IPS-NIHi11 (cell line): Measurements from ENCODE around the gene PDGFD.

Source experiments
- DNase-seq: peaks from one replicate; pipeline ENCODE4 v3.0.0; 2012; ENCODE audit warnings: mixed read lengths, low spot score

The PDGFD gene

GRCh38 chr11:103920449-103920848, 243.5 kb downstream of the PDGFD start:
- DNase-seq, result no peak

DNA sequence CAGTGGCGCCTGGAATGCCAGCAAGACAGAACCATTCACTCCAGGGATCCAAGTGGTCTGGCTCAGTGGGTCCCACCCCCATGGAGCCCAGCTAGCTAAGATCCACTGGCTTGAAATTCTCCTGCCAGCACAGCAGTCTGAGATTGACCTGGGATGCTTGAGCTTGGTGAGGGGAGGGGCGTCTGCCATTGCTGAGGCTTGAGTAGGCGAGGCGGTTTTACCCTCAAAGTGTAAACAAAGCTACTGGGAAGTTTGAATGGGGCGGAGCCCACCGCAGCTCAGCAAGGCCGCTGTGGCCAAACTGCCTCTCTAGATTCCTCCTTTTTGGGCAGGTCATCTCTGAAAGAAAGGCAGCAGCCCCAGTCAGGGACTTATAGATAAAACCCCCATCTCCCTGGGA, 253.2 kb downstream of the PDGFD start:
- no peak for DNase-seq

GRCh38 chr11:103907548-103908455, 256.1 kb downstream of the PDGFD start:
- no peak for DNase-seq

- no peak for DNase-seq
Observed at GRCh38 chr11:103907136-103907535, 256.8 kb downstream of the PDGFD start.

GRCh38 chr11:103906291-103906867, 257.6 kb downstream of the PDGFD start:
- DNase-seq, result no peak

DNA sequence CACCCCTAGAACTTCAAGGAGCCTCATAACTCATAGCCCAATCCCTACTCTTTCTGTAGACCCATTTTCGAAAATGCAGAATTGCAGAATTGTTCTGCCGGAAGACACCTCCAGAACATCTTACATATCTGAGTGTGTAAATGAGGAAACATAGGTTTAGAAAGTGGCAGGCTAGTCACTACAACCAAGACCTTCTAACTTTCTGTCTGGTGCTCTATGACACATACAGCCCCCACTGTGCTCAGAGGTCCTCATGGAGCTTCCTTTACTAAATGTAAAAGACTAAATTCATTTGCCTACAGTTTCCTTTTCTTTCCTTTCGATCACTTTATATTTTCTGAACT, 259.7 kb downstream of the PDGFD start:
- DNase-seq, result no peak

- no peak for DNase-seq
Observed at GRCh38 chr11:103903621-103904323, 260.2 kb downstream of the PDGFD start.

DNA sequence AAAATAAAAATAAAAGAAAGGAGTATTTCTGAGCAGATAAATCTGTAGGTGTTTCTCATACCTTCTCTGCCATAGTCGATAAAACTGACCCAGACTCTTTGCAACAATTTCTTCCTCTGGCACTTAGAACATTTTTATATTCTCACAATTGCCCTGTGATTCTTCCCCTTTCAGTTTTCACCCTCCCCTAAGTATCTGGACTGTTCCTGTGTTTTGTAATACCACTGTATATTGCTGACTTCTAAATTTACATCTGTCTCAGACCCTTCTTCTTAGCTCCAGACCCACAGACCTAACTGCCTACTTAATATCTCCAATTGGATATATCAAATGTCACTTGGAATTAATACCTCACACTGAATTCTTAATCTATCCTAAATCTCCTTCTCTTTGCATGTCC, 261.0 kb downstream of the PDGFD start:
- no peak for DNase-seq

DNA sequence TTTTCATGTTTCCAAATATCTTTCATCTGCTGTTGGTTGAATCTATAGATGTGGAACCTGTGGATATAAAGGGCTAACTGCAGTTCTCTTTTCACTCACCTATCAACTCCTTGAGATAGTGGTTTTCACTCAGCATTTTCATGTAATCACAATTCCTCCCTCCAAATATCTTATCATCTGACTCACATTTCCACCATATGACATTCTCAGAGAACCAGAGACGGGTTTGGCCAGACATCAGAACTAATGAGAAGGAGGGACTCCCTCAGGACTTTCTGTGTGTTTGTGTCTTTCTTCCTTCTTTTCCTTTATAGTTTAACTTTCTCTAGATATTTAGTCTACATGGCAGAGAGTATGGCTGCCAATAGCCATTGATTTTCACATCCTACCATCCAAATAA, 262.3 kb downstream of the PDGFD start:
- DNase-seq, result no peak

GRCh38 chr11:103898577-103899336, 265.2 kb downstream of the PDGFD start:
- DNase-seq, result no peak

DNA sequence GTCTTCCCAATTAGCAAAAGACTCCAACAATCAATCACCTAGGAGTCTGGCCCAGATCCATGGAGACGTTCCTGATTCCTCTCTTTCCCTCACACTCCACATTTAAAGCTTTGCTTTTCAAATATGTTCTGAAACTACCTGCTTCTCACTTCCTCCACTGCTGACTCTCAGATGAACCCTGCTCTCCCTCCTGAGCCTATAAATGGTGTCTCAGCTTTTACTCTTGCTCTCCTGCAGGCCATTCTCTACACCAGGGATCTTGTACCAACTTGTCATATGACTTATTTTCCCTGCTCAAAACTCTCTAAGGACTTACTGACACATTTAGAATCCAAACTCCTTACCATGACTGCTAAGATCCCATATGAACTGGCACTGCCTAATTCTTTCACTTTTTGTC, 265.9 kb downstream of the PDGFD start:
- no peak for DNase-seq

DNA sequence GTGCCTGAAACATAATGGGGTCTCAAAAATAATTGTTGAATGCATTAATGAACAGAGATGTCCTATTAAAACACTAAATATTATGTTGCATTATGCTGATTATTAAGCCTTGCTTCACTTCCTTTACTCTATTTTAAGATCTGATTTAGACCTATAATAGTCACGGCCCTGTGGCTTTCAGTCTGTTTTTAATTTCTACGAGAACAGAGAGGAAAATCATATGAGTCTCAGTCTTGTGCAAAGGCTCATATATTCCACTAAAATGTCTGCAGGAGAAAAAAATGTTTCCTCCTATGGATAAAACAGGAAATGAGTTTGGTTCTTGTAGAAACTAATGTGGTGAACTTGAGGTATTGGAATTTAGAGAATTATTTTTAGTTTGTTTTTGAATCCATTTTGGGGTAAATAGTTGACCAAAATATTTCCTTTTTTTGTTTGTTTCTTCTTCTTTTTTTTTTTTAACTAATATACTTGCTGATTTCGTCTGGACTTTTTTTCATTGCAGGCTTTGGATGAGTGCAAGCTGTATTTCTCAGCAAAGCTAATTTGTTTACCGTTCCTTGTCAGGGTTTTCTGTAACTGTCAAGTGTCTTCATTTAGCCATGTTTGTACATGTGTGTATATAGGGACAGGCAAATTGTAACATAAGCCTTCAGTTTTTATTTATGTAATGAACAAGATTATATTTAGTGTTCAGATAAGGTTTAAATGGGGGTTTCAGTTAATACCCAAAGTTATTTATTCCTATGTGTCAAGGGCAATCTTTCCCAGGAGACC, 266.6 kb downstream of the PDGFD start:
- no peak for DNase-seq

DNA sequence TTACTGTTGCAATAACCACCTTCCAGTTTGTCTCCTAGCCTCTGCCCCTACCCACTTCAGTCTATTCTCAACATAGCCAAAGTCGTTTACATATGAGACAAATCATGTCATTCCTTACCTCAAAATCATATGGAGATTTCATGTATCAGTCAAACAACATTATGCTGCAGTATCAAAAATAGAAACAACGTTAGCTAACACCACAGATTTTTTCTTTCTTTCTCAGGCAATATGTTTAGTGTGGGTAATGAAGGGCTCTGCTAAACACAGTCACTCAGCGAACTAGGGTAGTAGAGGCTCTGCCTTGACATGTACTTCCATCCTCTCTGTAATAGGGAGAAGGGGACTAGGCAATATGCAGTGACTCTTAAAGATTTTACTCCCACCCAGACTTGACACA, 268.8 kb downstream of the PDGFD start:
- DNase-seq, result no peak

DNA sequence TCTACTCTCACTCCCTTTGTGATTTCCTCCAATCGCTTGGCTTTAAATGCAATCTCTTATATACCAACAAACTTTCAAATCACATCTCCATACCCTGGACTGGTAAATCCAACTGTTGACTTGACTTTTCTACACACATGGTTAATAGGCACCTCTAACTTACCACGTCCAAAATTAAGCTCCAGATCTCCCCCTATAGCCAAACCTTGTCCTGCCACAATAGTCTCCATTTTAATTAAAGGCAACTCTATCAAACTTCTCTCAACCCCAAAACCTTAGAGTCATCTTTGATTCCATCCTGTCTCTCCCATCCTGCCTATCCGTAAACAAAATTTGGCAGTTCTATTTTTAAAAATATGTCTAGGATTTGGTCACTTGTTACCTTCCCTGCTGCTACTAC, 269.3 kb downstream of the PDGFD start:
- DNase-seq, result no peak

- DNase-seq, result no peak
Observed at GRCh38 chr11:103894034-103894433, 269.9 kb downstream of the PDGFD start.

DNA sequence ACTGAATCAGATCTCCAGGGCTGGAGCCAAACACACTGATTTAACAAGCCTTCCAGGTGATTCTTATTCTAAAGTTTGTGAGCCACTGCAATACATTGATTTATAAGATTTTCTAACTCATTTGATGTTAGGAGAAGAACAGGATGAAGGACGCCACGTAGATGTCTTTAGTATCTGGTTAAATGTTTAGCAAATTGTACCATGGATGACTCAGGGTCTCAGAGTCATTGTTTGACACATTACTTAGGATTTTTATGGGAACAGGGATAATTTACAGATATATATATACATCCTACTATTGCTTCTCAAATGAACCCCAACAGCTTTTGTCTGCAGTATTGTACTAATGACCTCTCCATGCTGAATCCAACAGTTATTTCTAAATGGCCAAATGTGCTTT, 270.6 kb downstream of the PDGFD start:
- DNase-seq, result no peak

- DNase-seq, result peak; percentile 13
Observed at GRCh38 chr11:103892603-103893002, 271.3 kb downstream of the PDGFD start.

GRCh38 chr11:103890654-103891053, 273.3 kb downstream of the PDGFD start:
- no peak for DNase-seq

GRCh38 chr11:103889679-103890078, 274.3 kb downstream of the PDGFD start:
- no peak for DNase-seq

DNA sequence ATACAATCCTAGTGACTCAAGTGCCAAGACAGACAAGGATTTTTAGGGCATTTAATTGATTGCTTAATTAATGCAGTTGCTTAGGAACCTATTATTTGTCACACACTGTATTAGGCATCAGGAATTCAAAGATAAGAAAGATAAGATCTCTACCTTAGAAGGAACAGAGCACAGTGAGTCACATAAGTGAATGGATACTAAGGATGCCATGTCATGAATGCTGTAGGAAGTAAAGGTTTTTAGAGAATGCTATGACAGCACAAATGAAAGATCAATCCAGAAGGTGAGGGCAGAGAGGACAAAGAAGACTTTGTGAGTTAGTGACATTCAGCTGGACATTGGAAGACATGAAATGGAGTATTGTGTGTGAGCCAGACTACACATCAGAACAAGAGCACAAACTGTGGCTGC, 275.4 kb downstream of the PDGFD start:
- no peak for DNase-seq

GRCh38 chr11:103887001-103887658, 276.8 kb downstream of the PDGFD start:
- DNase-seq, result no peak
